ENCODE data around the gene LRRC55.
"Not testable (repeated sequence)": the region's sequence is repeated elsewhere in the genome, so short reads cannot be mapped to it uniquely, and the experiment has no call there.

LRRC55 gene

GRCh38 chr11:57160665-57161064, 21.1 kb upstream of the LRRC55 start:
- FAIRE-seq (no peak), DNase-seq (ENCODE audit: insufficient read length, low spot score) (no peak)

GRCh38 chr11:57161351-57161750, 20.4 kb upstream of the LRRC55 start:
- DNase-seq (ENCODE audit: insufficient read length, low spot score) (no peak), FAIRE-seq (no peak)

GRCh38 chr11:57162179-57162898, 19.4 kb upstream of the LRRC55 start:
- no peak for DNase-seq (ENCODE audit: insufficient read length, low spot score)
- FAIRE-seq: no peak

GRCh38 chr11:57163160-57163868, 18.4 kb upstream of the LRRC55 start:
- DNase-seq (ENCODE audit: insufficient read length, low spot score) (no peak), FAIRE-seq (no peak)

GRCh38 chr11:57164317-57164716, 17.4 kb upstream of the LRRC55 start:
- DNase-seq (ENCODE audit: insufficient read length, low spot score): no peak
- no peak for FAIRE-seq

- DNase-seq (ENCODE audit: insufficient read length, low spot score) (no peak), FAIRE-seq (no peak)
Measured at GRCh38 chr11:57167125-57167846, 14.5 kb upstream of the LRRC55 start.

GRCh38 chr11:57169732-57170313, 11.9 kb upstream of the LRRC55 start:
- not testable (repeated sequence) for FAIRE-seq; DNase-seq (ENCODE audit: insufficient read length, low spot score)

- no peak for DNase-seq (ENCODE audit: insufficient read length, low spot score)
- no peak for FAIRE-seq
Measured at GRCh38 chr11:57172031-57172430, 9.7 kb upstream of the LRRC55 start.

- no peak for FAIRE-seq
- no peak for DNase-seq (ENCODE audit: insufficient read length, low spot score)
Measured at GRCh38 chr11:57174656-57175055, 7.1 kb upstream of the LRRC55 start.

- DNase-seq (ENCODE audit: insufficient read length, low spot score) (no peak), FAIRE-seq (no peak)
Measured at GRCh38 chr11:57175478-57175877, 6.3 kb upstream of the LRRC55 start.

- FAIRE-seq: no peak
- DNase-seq (ENCODE audit: insufficient read length, low spot score): no peak
Measured at GRCh38 chr11:57178334-57178733, 3.4 kb upstream of the LRRC55 start.

- DNase-seq (ENCODE audit: insufficient read length, low spot score): no peak
Measured at GRCh38 chr11:57179681-57180080, 2.1 kb upstream of the LRRC55 start.

GRCh38 chr11:57180081-57180561, 1.6 kb upstream of the LRRC55 start:
- FAIRE-seq (no peak), DNase-seq (ENCODE audit: insufficient read length, low spot score) (no peak)

More at GRCh38 chr11:57179681-57180080, 2.1 kb upstream of the LRRC55 start:
- FAIRE-seq: no peak

- DNase-seq (ENCODE audit: insufficient read length, low spot score) (no peak), FAIRE-seq (no peak)
Measured at GRCh38 chr11:57180964-57181363, 789 bp upstream of the LRRC55 start.

GRCh38 chr11:57182896-57183295, 1.1 kb downstream of the LRRC55 start:
- no peak for FAIRE-seq
- DNase-seq (ENCODE audit: insufficient read length, low spot score): no peak

GRCh38 chr11:57190548-57190947, 8.8 kb downstream of the LRRC55 start:
- no peak for FAIRE-seq
- DNase-seq (ENCODE audit: insufficient read length, low spot score): no peak

- no peak for FAIRE-seq
- DNase-seq (ENCODE audit: insufficient read length, low spot score): no peak
Measured at GRCh38 chr11:57191311-57192219, 9.8 kb downstream of the LRRC55 start.

GRCh38 chr11:57192316-57192715, 10.6 kb downstream of the LRRC55 start:
- DNase-seq (ENCODE audit: insufficient read length, low spot score) (no peak), FAIRE-seq (no peak)

GRCh38 chr11:57196596-57196995, 14.8 kb downstream of the LRRC55 start:
- no peak for FAIRE-seq

GRCh38 chr11:57197762-57198161, 16.0 kb downstream of the LRRC55 start:
- DNase-seq (ENCODE audit: insufficient read length, low spot score) (no peak), FAIRE-seq (no peak)

More at GRCh38 chr11:57196596-57196995, 14.8 kb downstream of the LRRC55 start:
- DNase-seq (ENCODE audit: insufficient read length, low spot score): no peak
